HL-60 (cell line): ENCODE data around the gene TMEM131L.
"Not testable (repeated sequence)": the region's sequence is repeated elsewhere in the genome, so short reads cannot be mapped to it uniquely, and the experiment has no call there.

ENCODE experiments used
- DNase-seq, 2 experiments: peaks; one replicate each; pipeline ENCODE4 v3.0.0-alpha.2; 2010 to 2020; ENCODE audit warnings: low read depth in 1 of 2, low spot score in 1 of 2
- H3K27ac ChIP-seq: fragments of 250-450 bp; sonication (Bioruptor Pico); replicated peaks from 2 replicates; pipeline ENCODE4 v1.5.1; 2020; ENCODE audit warnings: mild to moderate bottlenecking, moderate library complexity
- H3K27me3 ChIP-seq: fragments of 250-450 bp; sonication (Bioruptor Pico); 2 replicates; pipeline ENCODE4 v1.5.1; 2021; ENCODE audit warnings: mild to moderate bottlenecking, moderate library complexity; ENCODE audit not compliant: insufficient read depth, poor library complexity, severe bottlenecking
- H3K4me3 ChIP-seq: replicated peaks from 2 replicates; pipeline ENCODE4 v1.5.1; 2011; ENCODE audit warnings: mild to moderate bottlenecking, control low read depth, low read length; ENCODE audit not compliant: insufficient read depth
- CTCF ChIP-seq: IDR thresholded peaks from one replicate; pipeline ENCODE4 v1.5.1; 2011; ENCODE audit warnings: low read length, control low read depth, inconsistent platforms; ENCODE audit not compliant: insufficient read depth
- GABPA ChIP-seq: IDR thresholded peaks from 2 replicates; pipeline ENCODE4 v1.6.1; 2012; ENCODE audit warnings: low read depth
- POLR2AphosphoS5 ChIP-seq: IDR thresholded peaks from 2 replicates; pipeline ENCODE4 v1.6.1; 2012; ENCODE audit warnings: low read depth
- SPI1 ChIP-seq: IDR thresholded peaks from 2 replicates; pipeline ENCODE4 v1.6.1; 2012; ENCODE audit warnings: low read depth, mild to moderate bottlenecking, borderline replicate concordance
- TF ChIP-seq, protein P1 (sequence below): IDR thresholded peaks from 2 replicates; pipeline ENCODE4 v1.6.1; 2012; ENCODE audit warnings: low read depth; ENCODE audit not compliant: insufficient replicate concordance

The TMEM131L gene

DNA sequence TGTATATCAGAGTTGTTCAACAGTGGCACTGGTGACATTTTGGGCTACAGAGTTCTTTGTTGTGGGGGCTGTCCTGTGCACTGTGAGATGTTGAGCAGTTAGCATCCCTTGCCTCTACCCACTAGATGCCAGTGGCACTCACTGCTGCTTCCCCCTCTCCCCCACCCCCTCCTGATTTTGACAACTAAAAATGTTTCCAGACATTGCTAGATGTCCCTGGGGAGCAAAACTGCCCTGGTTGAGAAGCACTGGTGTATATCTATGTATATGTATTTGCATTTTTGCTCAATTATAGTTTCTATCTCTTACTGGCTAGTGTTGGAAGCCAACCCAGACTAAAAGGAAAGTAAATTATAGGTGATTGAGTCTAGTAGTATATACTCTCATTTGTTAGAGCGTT lies 2.4 kb downstream of the TMEM131L start:
- Histone ChIP-seq H3K27me3 (no peaks in the 10 kb centered on the region), H3K27ac (no peak overlapping the region), H3K4me3 (peak overlapping the region; percentile 87)
- DNase-seq = no peak
- TF ChIP-seq SPI1 (no peak), POLR2AphosphoS5 (no peak), CTCF (no peak), GABPA (no peak)
- TF ChIP-seq, protein P1, sequence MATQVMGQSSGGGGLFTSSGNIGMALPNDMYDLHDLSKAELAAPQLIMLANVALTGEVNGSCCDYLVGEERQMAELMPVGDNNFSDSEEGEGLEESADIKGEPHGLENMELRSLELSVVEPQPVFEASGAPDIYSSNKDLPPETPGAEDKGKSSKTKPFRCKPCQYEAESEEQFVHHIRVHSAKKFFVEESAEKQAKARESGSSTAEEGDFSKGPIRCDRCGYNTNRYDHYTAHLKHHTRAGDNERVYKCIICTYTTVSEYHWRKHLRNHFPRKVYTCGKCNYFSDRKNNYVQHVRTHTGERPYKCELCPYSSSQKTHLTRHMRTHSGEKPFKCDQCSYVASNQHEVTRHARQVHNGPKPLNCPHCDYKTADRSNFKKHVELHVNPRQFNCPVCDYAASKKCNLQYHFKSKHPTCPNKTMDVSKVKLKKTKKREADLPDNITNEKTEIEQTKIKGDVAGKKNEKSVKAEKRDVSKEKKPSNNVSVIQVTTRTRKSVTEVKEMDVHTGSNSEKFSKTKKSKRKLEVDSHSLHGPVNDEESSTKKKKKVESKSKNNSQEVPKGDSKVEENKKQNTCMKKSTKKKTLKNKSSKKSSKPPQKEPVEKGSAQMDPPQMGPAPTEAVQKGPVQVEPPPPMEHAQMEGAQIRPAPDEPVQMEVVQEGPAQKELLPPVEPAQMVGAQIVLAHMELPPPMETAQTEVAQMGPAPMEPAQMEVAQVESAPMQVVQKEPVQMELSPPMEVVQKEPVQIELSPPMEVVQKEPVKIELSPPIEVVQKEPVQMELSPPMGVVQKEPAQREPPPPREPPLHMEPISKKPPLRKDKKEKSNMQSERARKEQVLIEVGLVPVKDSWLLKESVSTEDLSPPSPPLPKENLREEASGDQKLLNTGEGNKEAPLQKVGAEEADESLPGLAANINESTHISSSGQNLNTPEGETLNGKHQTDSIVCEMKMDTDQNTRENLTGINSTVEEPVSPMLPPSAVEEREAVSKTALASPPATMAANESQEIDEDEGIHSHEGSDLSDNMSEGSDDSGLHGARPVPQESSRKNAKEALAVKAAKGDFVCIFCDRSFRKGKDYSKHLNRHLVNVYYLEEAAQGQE = no peak

- H3K27me3 ChIP-seq = no peaks in the 10 kb centered on the region
- no peak overlapping the region for H3K27ac ChIP-seq
- no peak for TF ChIP-seq POLR2AphosphoS5
- no peak for TF ChIP-seq CTCF
- TF ChIP-seq, protein P1 = no peak
- TF ChIP-seq GABPA = no peak
- TF ChIP-seq SPI1 = no peak
- no peak overlapping the region for H3K4me3 ChIP-seq
- DNase-seq = no peak
These were observed 2.9 kb downstream of the TMEM131L start for GRCh38 chr4:153469031-153469430.

- not testable (repeated sequence) for DNase-seq, H3K27me3 ChIP-seq, H3K4me3 ChIP-seq, H3K27ac ChIP-seq
These were observed 5.0 kb downstream of the TMEM131L start for GRCh38 chr4:153471071-153471697.

GRCh38 chr4:153471698-153472093 lies 5.5 kb downstream of the TMEM131L start:
- Histone ChIP-seq H3K27me3 (no peaks in the 10 kb centered on the region), H3K27ac (no peak overlapping the region), H3K4me3 (no peak overlapping the region)
- no peak for DNase-seq
- TF ChIP-seq, protein P1 = no peak
- TF ChIP-seq POLR2AphosphoS5 (no peak), SPI1 (no peak), CTCF (no peak), GABPA (no peak)
